HL-60 (cell line): ENCODE results near the gene CEPT1.

Experiments used
- POLR2AphosphoS5 ChIP-seq: IDR thresholded peaks from 2 replicates; pipeline ENCODE4 v1.6.1; 2012; ENCODE audit warnings: low read depth
- TF ChIP-seq, protein P1 (sequence below): IDR thresholded peaks from one replicate; pipeline ENCODE4 v1.5.1; 2011; ENCODE audit warnings: low read length, control low read depth, inconsistent platforms; ENCODE audit not compliant: insufficient read depth

DNA sequence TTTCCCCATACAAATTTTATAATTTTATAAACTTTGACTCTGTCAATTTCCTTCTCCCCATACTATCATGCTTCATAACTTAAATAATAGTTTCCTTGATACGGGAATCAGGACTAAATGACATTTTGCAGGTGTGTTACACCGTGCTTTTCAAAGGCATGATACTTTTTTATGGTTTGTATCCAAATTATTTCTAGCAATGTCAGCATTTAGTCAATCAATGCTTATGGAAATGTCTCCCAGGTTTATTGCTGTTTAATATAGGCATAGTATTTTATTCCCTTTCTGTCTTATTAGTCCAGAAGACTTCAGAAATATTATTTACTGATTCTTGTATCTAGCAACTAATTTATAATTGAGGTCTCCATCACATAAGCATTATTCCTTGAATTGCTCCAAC, 23.5 kb upstream of the CEPT1 start:
- TF ChIP-seq, protein P1, sequence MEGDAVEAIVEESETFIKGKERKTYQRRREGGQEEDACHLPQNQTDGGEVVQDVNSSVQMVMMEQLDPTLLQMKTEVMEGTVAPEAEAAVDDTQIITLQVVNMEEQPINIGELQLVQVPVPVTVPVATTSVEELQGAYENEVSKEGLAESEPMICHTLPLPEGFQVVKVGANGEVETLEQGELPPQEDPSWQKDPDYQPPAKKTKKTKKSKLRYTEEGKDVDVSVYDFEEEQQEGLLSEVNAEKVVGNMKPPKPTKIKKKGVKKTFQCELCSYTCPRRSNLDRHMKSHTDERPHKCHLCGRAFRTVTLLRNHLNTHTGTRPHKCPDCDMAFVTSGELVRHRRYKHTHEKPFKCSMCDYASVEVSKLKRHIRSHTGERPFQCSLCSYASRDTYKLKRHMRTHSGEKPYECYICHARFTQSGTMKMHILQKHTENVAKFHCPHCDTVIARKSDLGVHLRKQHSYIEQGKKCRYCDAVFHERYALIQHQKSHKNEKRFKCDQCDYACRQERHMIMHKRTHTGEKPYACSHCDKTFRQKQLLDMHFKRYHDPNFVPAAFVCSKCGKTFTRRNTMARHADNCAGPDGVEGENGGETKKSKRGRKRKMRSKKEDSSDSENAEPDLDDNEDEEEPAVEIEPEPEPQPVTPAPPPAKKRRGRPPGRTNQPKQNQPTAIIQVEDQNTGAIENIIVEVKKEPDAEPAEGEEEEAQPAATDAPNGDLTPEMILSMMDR = no peak
- no peak for TF ChIP-seq POLR2AphosphoS5
